LNCAP (cell line): ENCODE data around the gene LRIG1.

ENCODE experiments used
- CTCF ChIP-seq: fragments of 450-650 bp; IDR thresholded peaks from 2 replicates; pipeline ENCODE4 v1.5.1; 2017; ENCODE audit warnings: mild to moderate bottlenecking

LRIG1 gene

GRCh38 chr3:66465034-66465433 is 35.8 kb downstream of the LRIG1 start:
- no peak for TF ChIP-seq CTCF

GRCh38 chr3:66464512-66464894 is 36.3 kb downstream of the LRIG1 start:
- no peak for TF ChIP-seq CTCF

- TF ChIP-seq CTCF, result no peak
Measured at GRCh38 chr3:66463730-66464511, 36.9 kb downstream of the LRIG1 start.

- TF ChIP-seq CTCF, result no peak
Measured at GRCh38 chr3:66463054-66463631, 37.7 kb downstream of the LRIG1 start.

- no peak for TF ChIP-seq CTCF
Measured at GRCh38 chr3:66457252-66457651, 43.6 kb downstream of the LRIG1 start.

- TF ChIP-seq CTCF, result no peak
Measured at GRCh38 chr3:66456711-66457173, 44.1 kb downstream of the LRIG1 start.

- TF ChIP-seq CTCF, result no peak
Measured at GRCh38 chr3:66454464-66454859, 46.4 kb downstream of the LRIG1 start.
